GM18868 (cell line): ENCODE data around the gene OR2T10.
"Not testable (repeated sequence)": the region's sequence is repeated elsewhere in the genome, so short reads cannot be mapped to it uniquely, and the experiment has no call there.

Source experiments
- ATAC-seq: cut with Tn5 transposase; IDR thresholded peaks from one replicate; pipeline ENCODE4 v1.9.1; 2021; ENCODE audit warnings: mild to moderate bottlenecking, moderate library complexity; ENCODE audit not compliant: unreplicated experiment

Gene OR2T10, protein sequence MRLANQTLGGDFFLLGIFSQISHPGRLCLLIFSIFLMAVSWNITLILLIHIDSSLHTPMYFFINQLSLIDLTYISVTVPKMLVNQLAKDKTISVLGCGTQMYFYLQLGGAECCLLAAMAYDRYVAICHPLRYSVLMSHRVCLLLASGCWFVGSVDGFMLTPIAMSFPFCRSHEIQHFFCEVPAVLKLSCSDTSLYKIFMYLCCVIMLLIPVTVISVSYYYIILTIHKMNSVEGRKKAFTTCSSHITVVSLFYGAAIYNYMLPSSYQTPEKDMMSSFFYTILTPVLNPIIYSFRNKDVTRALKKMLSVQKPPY

DNA sequence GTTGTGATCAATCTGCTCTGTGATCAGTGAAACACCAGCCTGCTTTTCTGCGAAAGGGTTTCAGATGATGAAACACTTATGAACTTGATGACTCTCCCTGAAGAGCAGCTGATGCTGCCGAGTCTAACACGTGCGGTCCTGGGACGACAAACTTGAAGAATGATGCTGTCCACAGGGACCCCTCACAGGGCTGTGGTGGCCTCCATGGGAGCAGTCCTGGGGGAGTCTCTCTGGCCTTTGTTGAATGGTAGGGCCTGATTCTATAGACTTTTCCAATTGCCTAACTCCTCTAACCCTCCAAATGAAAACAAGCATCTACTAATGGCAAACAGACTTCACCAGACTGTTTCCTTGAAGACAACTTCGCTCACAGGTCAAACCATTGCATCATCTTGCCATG is at the start of gene OR2T10:
Gene OR2T10, minus strand, starts transcription at position 112 of the 400 bp plus-strand sequence. CDS start 3,932 bp downstream, outside the sequence.
- ATAC-seq = no peak

- not testable (repeated sequence) for ATAC-seq
Measured at GRCh38 chr1:248645178-248645577, 47.7 kb upstream of the OR2T10 start, which contains the start of gene OR2T35. Gene OR2T35, minus strand, starts transcription at chr1:248645278. Its CDS starts 6,020 bp downstream, at chr1:248639258.

- ATAC-seq = peak; percentile 75
Measured at GRCh38 chr1:248642971-248643651, 45.6 kb upstream of the OR2T10 start.

DNA sequence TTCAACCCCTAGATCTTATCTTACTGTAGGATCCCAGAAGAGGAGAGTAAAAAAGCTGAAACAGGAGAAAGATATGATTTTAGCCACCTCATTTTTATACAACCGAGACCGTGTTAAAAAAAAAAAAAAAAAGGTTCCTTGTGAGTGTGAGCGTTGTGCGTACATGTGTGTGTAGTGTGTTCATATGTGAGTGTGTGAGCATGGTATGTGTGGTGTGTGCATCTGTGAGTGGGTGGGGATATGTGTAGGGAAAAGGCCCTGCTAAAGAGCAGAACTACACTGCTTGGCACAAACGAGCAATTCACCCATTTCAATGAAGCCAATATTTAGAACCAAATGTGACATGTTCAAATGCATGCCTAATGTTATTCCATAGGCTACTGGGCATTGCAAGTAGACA is 44.1 kb upstream of the OR2T10 start:
- peak; percentile 2 for ATAC-seq

DNA sequence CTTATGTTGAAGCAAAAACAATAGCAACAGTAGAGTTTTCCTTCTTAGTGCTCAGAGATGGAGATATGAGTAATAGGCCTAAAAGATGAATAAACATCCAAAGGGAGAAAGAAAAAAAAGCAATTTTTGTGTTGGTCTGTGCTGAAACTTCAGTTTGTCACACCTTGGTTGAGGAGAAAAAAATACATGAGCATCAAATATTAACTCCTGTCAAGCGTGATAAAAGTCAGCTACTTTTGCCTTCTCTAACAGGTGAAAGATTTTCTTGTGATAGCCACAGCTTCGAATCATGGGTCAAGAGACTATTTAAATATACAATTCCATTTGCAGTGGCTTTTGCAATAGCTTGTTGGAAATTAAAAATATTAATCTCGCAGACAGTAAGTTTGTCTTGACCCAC is 43.4 kb upstream of the OR2T10 start:
- ATAC-seq = peak; percentile 40

DNA sequence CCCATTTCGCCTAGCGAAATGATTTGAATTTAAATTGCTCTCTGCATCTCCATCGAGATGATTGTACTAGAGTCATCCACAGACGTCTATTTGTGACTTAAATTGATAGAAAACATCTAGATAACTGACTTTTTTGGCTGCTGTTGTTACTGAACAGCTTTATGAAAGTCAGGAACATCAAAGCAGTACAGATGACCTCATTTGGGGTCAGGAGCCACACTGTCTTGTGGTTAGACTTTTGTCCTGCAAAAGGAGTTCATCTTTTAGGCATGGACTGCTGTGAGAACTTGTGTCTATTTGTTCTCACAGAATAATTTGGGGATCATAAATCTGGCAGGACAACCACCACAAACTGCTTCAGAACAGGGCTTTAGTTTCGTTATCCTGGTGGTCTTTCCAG is 42.2 kb upstream of the OR2T10 start:
- not testable (repeated sequence) for ATAC-seq

DNA sequence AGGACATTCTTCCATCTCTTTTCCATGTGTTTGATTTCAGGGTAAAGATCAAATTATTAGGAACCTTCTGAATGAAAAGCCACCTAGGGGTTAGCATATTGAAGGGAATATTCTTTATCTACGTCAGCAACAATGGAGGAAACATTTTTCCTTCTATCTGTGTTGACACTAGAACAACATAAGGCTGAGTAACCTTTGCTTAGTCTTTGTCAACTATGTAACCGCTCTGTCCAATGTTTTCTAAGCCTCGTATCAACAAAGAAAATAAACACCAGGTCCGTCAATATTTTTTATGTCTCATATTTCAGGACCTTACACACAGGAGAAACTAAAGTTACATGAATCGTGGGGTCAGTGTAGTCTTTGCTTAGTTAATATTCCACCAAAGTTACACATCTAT is 39.1 kb upstream of the OR2T10 start:
- ATAC-seq = not testable (repeated sequence)

GRCh38 chr1:248634991-248635390 is 37.5 kb upstream of the OR2T10 start, which contains the start of gene OR2T11:
Gene OR2T11, minus strand, starts transcription at chr1:248635091. Its CDS starts 7,963 bp downstream, at chr1:248627128.
- not testable (repeated sequence) for ATAC-seq

- no peak for ATAC-seq
Measured at GRCh38 chr1:248631354-248632008, 34.0 kb upstream of the OR2T10 start.

- ATAC-seq = no peak
Measured at GRCh38 chr1:248630551-248630950, 33.1 kb upstream of the OR2T10 start.

GRCh38 chr1:248627971-248628844 is 30.7 kb upstream of the OR2T10 start:
- ATAC-seq = peak; percentile 99

DNA sequence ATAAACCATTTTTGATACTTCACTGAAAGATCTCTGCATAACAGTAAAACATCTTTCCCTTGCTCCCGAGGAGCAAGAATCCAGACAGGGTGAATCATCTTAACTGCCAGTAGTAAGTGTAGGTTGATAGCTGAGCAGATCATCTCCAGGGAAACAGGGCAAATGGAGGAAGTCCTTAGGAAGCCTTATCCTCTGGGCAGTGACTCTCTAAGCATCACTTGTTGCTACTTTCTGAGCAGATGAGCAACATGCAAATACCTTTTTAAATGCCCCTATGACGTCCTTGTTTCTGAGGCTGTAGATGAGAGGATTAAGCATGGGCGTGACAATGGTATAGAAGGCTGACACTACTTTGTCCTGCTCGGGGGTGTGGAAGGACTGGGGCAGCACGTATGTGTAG is 28.5 kb upstream of the OR2T10 start:
- ATAC-seq = no peak

GRCh38 chr1:248625166-248625565 is 27.7 kb upstream of the OR2T10 start:
- ATAC-seq = no peak

GRCh38 chr1:248622570-248623001 is 25.1 kb upstream of the OR2T10 start:
- peak; percentile 91 for ATAC-seq

DNA sequence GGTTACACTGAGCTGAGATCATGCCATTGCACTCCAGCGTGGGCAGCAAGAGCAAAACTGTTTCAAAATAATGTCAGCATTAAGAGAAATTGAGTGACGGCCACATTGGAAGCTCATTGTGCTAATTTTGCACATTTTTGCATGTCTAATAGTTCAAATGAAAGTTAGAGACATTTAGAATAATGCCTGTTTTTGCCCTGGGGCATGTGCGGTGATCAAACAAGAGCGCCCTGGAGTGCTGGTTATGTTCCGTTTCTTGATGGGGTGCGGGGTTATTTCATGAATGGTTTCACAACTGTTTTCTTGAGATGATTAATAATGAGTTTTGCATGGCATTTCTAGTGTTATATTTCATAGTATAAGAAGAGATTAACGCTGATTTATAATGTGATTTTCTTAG is 24.3 kb upstream of the OR2T10 start:
- ATAC-seq = no peak

DNA sequence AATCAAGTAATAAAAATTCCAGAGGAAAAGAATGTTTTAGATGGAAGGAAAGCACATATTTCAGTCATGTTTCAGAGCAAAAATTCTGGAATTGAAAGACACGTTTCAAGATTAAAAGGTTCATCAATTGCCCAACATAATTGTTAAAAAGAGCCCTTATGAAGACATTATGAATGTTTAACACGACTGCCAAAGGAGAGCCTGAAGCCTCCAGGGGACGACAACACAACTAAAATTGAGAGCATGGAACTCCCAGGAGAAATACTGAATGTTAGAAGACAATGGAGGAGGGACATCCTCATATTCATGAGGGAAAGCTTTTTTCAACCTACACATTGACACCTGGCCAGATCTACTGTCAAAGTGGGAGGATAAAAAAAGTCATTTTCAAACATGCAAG is 21.4 kb upstream of the OR2T10 start:
- no peak for ATAC-seq

DNA sequence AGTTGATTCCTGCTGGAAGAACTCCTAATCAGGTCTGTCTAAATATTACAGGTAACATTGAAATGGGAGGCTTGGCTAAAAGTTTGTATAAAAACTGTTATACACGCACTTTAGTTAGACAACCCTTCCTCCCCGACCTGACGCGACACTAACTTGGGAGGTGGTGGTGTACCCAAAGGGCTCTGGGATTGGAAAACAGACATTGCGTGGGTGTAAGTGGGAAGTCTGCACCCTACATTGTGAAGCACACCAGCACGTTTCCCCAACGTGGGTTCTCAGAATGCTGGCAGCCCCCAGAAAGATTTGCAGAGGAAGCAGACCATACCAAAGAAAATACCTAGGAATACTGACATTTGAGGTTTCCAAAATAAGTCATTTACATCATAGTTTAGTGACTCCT is 20.6 kb upstream of the OR2T10 start:
- ATAC-seq = no peak

DNA sequence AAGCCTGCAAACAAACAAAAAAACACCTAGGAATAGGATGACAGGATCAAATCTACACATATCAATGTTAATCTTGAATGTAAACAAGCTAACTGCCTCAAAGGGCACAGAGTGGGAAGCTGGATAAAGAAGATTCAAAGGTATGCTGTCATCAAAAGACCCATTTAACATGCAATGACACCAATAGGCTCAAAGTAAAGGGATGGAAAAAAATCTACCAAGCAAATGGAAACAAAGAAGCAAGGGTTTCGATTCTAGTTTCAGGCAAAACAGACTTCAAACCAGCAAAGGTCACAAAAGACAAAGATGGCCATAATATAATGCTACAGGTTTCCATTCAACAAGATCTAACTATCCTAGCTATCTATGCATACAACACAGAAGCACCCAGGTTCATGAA is 16.2 kb upstream of the OR2T10 start:
- ATAC-seq = no peak

DNA sequence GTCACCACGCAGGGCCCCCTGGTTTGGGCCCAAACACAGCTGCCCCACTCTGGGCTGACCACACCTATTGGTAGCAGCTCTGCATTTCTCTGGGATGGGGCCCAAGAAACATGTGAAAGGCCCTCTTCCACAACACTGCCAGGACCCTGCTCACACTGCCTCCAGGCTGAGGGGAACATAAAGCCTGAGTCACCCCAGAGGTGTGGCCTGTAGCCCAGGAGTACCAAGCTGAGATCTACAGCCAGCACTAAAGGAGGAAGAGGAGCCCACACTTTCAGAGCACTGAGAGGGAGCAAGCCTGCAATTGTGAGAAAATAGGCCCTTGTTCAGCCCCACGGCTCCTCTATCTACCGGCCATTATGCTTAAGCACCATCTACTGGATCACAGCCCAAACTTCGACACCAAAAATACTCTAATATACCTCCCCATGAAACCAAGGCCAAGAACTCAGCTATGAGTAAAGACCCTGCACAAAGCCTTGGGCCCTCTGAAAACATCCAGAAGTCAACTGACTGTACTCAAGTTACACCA is 14.4 kb upstream of the OR2T10 start:
- ATAC-seq = no peak

GRCh38 chr1:248610301-248610700 is 12.8 kb upstream of the OR2T10 start:
- no peak for ATAC-seq
